KMS-11 (cell line): ENCODE data around the gene MCRIP2.
A peak's percentile ranks its signal among the peaks of the same experiment; 100 is the strongest.

Experiments
- H2AFZ ChIP-seq: fragments of 200-600 bp; sonication (generic); 2 replicates; pipeline ENCODE4 v1.6.1; 2016; ENCODE audit warnings: antibody characterized with exemption, mixed run types, low read depth
- H3K27ac ChIP-seq: fragments of 200-600 bp; sonication (generic); 2 replicates; pipeline ENCODE4 v1.6.1; 2016; ENCODE audit warnings: mild to moderate bottlenecking, mixed run types
- H3K27me3 ChIP-seq: fragments of 200-600 bp; sonication (generic); 2 replicates; pipeline ENCODE4 v1.6.1; 2017; ENCODE audit warnings: mild to moderate bottlenecking, low read depth, mixed run types, moderate library complexity; ENCODE audit not compliant: insufficient read depth
- H3K36me3 ChIP-seq: fragments of 200-600 bp; sonication (generic); 2 replicates; pipeline ENCODE4 v1.6.1; 2017; ENCODE audit warnings: mild to moderate bottlenecking, mixed run types; ENCODE audit not compliant: insufficient read depth
- H3K4me1 ChIP-seq: fragments of 200-600 bp; sonication (generic); 2 replicates; pipeline ENCODE4 v1.6.1; 2016; ENCODE audit warnings: mild to moderate bottlenecking, low read depth, mixed run types; ENCODE audit not compliant: poor library complexity, severe bottlenecking
- H3K4me2 ChIP-seq: fragments of 200-600 bp; sonication (generic); 2 replicates; pipeline ENCODE4 v1.7.0; 2016; ENCODE audit warnings: mild to moderate bottlenecking, mixed run types
- H3K4me3 ChIP-seq: fragments of 200-600 bp; sonication (generic); IDR thresholded peaks from 2 replicates; pipeline ENCODE4 v1.6.1; 2017; ENCODE audit warnings: low read depth, low read length, mixed read lengths; ENCODE audit not compliant: insufficient read depth
- H3K79me2 ChIP-seq: fragments of 200-600 bp; sonication (generic); 2 replicates; pipeline ENCODE4 v1.6.1; 2016; ENCODE audit warnings: low read depth, mixed run types; ENCODE audit not compliant: insufficient read depth
- H3K9ac ChIP-seq: fragments of 200-600 bp; sonication (generic); 2 replicates; pipeline ENCODE4 v1.6.1; 2016; ENCODE audit warnings: mild to moderate bottlenecking, mixed run types
- H4K20me1 ChIP-seq: fragments of 200-600 bp; sonication (generic); 2 replicates; pipeline ENCODE4 v1.6.1; 2016; ENCODE audit warnings: mild to moderate bottlenecking, mixed run types; ENCODE audit not compliant: insufficient read depth
- TF ChIP-seq, protein P1 (sequence below): fragments of 200-600 bp; sonication (generic); conservative IDR thresholded peaks from 2 replicates; pipeline ENCODE4 v1.6.1; 2017; ENCODE audit warnings: low read depth, mild to moderate bottlenecking, antibody characterized with exemption, low read length, moderate library complexity, mixed read lengths

The MCRIP2 gene

DNA sequence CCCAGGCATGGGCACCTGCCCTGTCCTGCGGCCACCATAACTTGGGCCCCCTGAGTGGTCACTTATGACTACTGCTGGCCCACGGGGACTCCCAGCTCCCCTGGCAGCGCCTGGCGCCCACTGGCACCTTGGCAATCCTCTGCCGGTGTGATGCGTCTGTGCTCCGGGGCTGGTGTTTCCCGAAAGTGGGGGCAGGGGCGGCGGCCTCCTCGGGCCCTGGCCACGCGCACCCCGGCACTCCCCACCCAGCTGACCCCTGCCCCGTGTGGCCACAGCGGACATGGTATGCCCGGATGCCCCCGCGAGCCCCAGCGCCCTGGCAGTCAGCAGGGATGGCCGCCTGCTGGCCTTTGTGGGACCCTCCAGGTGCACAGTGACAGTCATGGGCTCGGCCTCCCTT, 15.9 kb downstream of the MCRIP2 start:
- TF ChIP-seq, protein P1, sequence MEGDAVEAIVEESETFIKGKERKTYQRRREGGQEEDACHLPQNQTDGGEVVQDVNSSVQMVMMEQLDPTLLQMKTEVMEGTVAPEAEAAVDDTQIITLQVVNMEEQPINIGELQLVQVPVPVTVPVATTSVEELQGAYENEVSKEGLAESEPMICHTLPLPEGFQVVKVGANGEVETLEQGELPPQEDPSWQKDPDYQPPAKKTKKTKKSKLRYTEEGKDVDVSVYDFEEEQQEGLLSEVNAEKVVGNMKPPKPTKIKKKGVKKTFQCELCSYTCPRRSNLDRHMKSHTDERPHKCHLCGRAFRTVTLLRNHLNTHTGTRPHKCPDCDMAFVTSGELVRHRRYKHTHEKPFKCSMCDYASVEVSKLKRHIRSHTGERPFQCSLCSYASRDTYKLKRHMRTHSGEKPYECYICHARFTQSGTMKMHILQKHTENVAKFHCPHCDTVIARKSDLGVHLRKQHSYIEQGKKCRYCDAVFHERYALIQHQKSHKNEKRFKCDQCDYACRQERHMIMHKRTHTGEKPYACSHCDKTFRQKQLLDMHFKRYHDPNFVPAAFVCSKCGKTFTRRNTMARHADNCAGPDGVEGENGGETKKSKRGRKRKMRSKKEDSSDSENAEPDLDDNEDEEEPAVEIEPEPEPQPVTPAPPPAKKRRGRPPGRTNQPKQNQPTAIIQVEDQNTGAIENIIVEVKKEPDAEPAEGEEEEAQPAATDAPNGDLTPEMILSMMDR = no peak
- Histone ChIP-seq H3K9ac (no peak overlapping the region), H3K4me1 (peaks cover 20% of the 10 kb centered on the region), H3K27me3 (no peaks in the 10 kb centered on the region), H3K36me3 (no peaks in the 10 kb centered on the region), H4K20me1 (no peaks in the 10 kb centered on the region), H3K79me2 (no peaks in the 10 kb centered on the region), H2AFZ (no peak overlapping the region), H3K4me2 (no peak overlapping the region), H3K27ac (no peak overlapping the region), H3K4me3 (no peak overlapping the region)

GRCh38 chr16:658679-659571, 17.3 kb downstream of the MCRIP2 start:
- Histone ChIP-seq H3K27me3 (no peaks in the 10 kb centered on the region), H3K4me1 (peaks cover 20% of the 10 kb centered on the region), H2AFZ (no peak overlapping the region), H3K9ac (no peak overlapping the region), H3K27ac (no peak overlapping the region), H3K4me2 (no peak overlapping the region), H3K79me2 (no peaks in the 10 kb centered on the region), H3K36me3 (no peaks in the 10 kb centered on the region), H3K4me3 (no peak overlapping the region), H4K20me1 (no peaks in the 10 kb centered on the region)
- TF ChIP-seq, protein P1 = peak; percentile 35; the same call in 1 of the 2 replicates

DNA sequence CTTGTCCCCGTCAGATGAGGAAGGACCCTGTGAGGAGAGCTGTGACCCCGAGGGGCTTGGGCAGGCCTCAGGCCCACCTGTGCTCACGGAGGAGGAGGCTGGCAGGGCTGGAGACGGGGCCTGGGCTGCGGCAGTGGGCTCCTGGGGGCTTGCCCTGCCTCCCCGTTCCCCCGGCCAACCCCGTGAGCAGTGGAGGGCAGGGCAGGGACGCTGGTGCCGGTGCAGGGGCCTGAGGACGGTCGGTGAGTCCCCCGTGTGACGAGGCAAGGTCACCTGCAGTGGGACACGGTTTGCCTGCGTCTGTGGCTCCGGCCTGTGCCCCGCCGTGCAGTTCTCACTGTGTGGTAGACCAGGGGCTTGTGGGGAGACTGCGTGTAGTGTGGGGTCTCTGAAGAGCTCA, 18.0 kb downstream of the MCRIP2 start:
- Histone ChIP-seq H2AFZ (no peak overlapping the region), H4K20me1 (no peaks in the 10 kb centered on the region), H3K4me3 (no peak overlapping the region), H3K4me1 (peaks cover 20% of the 10 kb centered on the region), H3K27ac (no peak overlapping the region; the same call in 1 of the 2 replicates), H3K9ac (peak overlapping the region; percentile 43; the same call in 1 of the 2 replicates), H3K79me2 (no peaks in the 10 kb centered on the region), H3K4me2 (peak overlapping the region; percentile 55; the same call in 1 of the 2 replicates), H3K36me3 (no peaks in the 10 kb centered on the region), H3K27me3 (no peaks in the 10 kb centered on the region)
- TF ChIP-seq, protein P1 = no peak; the same call in 1 of the 2 replicates

- Histone ChIP-seq H3K36me3 (no peaks in the 10 kb centered on the region), H3K4me3 (no peak overlapping the region), H3K4me2 (peak overlapping the region; percentile 55), H3K9ac (peak overlapping the region; percentile 43; the same call in 1 of the 2 replicates), H4K20me1 (no peaks in the 10 kb centered on the region), H3K4me1 (peaks cover 20% of the 10 kb centered on the region), H3K27me3 (no peaks in the 10 kb centered on the region), H3K27ac (peak overlapping the region; percentile 50), H2AFZ (peak overlapping the region; percentile 49; the same call in 1 of the 2 replicates), H3K79me2 (no peaks in the 10 kb centered on the region)
- TF ChIP-seq, protein P1 = no peak
Measured at GRCh38 chr16:660132-660458, 18.5 kb downstream of the MCRIP2 start.
